GM21390 (cell line): ENCODE data around the gene PHTF1.
"Not testable (repeated sequence)": the region's sequence is repeated elsewhere in the genome, so short reads cannot be mapped to it uniquely, and the experiment has no call there.

Experiments used
- ATAC-seq: cut with Tn5 transposase; IDR thresholded peaks from one replicate; pipeline ENCODE4 v1.9.1; 2021; ENCODE audit not compliant: unreplicated experiment

The PHTF1 gene

DNA sequence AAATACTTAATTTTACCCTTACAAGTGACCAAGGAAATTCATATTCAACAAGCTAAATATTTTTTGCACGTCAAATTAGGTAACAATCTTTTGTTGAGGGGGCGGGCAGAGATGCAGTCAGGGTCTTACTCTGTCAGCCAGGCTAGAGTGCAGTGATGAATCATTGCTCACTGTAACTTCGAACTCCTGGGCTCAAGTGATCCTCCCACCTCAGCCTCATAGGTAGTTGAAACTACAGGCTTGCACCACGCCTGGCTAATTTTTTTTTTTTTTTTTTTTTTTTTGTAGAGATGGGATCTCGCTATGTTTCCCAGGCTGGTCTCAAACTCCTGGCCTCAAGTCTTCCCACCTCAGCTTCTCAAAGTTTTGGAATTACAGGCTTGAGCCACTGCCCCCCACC, 26.5 kb downstream of the PHTF1 start:
- no peak for ATAC-seq

DNA sequence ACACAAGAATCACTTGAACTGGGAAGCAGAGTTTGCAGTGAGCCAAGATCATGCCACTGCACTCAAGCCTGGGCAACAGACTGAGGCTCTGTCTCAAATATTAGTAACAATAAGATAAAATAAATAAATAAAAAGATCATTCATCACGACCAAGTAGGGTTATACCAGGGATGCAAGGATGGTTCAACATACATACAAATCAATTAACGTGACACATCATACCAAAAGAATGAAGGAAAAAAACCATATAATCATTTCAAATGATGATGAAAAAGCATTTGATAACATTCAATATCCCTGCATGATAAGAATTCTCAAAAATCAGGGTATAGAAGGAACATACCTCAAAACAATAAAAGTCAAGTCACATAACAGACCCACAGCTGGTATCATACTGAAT, 38.3 kb downstream of the PHTF1 start:
- no peak for ATAC-seq

DNA sequence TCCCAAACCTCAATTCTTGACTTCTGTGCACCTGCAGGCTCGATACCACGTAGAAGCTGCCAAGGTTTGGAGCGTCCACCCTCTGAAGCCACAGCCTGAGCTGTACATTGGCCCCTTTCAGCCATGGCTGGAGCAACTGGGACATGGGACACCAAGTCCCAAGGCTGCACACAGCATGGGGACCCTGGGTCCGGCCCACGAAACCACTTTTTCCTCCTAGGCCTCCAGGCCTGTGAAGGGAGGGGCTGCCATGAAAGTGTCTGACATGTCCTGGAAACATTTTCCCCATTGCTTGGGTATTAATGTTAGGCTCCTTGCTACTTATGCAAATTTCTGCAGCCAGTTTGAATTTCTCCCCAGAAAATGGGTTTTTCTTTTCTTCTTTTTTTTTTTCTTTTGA, 40.7 kb downstream of the PHTF1 start:
- ATAC-seq, result not testable (repeated sequence)

DNA sequence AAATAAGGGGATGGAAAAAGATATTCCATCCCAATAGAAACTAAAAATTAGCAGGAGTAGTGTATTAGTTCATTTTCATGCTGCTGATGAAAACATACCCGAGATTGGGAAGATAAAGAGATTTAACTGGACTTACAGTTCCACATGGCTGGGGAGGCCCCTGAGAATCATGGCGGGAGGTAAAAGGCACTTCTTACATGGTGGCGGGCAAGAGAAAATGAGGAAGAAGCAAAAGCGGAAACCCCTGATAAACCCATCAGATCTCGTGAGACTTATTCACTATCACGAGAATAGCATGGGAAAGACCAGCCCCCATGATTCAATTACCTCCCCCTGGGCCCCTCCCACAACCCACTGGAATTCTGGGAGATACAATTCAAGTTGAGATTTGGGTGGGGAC, 41.8 kb downstream of the PHTF1 start:
- ATAC-seq, result not testable (repeated sequence)

DNA sequence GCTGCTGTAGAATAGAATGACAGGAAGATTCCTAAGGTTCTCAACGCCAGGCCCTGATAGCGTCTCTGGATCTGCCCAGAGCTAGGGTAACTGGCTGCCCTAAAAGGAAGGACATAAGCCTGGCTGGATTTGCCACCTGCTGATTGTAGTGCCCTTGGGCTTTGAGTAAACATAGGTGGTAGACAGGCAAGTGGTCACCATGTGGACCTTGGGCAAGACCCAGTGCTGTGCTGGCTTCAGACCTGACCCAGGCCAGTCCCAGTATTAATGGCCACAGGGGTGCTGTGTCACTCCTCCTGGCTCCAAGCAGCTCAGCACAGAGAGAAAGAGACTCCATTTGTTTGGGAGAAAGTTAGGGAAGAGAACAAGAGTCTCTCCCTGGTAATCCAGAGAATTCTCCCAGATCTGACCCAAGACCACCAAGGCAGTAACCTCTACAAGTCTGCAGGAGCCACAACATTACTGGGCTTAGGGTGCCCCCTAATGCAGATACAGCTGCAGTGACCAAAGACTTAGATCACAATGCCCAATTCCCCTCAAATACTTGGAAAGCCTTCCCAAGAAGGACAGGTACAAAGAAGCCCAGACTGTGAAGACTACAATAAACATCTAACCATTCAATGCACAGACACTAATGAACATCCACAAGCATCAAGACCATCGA, 44.5 kb downstream of the PHTF1 start:
- no peak for ATAC-seq

DNA sequence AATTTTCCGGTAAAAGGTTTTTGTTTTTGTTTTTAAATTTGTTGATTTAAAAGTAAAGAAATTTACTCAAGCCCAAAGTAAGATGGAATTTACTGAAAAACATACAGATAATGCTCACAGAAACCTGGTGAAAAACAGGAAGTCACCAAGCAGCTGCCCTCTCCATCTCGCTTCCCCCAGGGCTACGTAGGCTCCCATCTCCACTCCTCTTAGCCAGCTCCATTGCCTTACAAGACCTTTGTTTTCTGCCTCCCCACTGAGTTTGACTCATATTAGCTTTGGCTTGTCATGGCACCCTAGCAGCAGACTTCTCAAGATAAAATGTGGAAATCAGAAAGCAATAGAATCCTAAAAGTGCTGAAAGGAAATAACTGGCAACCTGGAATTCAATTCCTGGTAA, 57.9 kb downstream of the PHTF1 start:
- no peak for ATAC-seq

DNA sequence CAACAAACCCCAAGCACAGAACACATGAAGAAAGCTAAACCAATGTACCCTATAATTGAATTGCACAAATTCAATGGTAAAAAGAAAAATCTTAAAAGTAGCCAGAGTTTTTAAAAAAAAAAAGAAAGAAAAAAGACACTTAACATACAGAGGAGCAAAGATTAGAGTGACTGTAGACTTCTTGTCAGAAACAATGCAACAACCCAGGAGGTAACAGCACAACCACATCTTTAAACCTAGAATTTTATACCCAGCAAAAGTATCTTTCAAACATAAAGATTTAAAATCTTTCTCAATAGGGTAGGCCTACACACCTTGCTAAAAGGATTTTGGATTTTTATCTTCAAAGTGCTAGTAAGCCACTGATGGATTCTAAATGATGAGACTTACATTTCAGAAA, 64.4 kb downstream of the PHTF1 start:
- no peak for ATAC-seq

DNA sequence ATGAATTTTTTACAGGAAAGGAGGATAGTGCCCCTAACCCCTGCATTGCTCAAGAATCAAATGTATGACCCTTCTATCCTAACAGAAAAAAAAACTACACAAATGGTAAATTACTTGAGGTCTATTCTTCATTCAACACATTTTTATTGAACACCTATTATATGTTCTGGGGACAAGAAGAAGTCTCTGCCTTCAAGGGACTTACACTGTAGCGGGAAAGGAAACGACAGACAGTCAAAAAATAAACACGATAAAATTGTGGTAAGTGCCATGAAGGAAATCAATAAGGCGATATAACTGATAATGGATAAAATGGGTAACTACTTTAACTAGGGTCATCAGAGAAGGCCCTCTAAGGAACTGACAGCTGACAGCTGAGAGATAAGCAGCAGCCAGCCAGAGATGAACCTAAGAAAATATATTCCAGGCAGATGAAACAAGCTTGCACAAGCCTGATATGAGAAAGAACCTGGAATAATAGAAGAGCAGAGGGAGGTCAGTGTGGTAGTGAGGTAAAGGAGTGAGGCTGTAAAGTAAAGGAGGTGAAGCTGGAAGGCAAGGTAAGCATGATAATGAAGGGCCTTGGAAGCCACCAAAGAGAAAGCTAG, 66.4 kb downstream of the PHTF1 start:
- no peak for ATAC-seq

DNA sequence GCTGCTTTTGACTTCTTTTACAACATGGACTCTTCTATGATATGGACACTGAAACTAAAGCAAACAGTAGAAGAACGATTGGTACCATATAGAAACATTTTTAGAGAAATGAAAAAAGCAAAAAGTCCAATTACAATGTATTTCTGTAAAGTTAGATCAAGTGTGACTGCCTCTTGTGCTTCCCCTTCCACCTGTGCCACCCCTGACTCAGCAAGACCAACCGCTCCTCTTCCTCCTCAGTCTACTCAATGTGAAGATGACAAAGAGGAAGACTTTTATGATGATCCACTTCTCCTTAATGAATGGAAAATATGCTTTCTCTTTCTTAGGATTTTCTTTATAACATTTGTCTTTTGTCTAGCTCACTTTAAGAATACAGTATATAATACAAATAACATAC, 66.9 kb downstream of the PHTF1 start:
- no peak for ATAC-seq

DNA sequence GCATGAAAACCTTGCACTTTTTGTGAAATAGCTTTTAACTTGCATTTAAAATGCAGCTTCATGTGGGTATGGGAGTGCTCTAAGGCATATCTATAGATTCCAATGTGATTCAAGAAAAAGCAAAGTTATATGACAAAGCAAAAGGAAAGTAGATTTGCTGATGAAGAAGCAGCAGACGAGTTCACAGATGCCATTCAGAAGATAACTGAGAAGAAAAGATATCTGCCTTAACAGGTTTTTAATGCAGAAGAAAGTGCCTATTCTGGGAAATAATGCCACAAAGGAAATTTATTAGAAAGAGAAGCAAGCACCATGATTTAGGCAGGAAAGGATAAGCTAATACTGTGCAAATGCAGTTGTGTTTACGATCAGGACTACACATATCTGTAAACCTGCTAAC, 68.1 kb downstream of the PHTF1 start:
- ATAC-seq, result no peak

DNA sequence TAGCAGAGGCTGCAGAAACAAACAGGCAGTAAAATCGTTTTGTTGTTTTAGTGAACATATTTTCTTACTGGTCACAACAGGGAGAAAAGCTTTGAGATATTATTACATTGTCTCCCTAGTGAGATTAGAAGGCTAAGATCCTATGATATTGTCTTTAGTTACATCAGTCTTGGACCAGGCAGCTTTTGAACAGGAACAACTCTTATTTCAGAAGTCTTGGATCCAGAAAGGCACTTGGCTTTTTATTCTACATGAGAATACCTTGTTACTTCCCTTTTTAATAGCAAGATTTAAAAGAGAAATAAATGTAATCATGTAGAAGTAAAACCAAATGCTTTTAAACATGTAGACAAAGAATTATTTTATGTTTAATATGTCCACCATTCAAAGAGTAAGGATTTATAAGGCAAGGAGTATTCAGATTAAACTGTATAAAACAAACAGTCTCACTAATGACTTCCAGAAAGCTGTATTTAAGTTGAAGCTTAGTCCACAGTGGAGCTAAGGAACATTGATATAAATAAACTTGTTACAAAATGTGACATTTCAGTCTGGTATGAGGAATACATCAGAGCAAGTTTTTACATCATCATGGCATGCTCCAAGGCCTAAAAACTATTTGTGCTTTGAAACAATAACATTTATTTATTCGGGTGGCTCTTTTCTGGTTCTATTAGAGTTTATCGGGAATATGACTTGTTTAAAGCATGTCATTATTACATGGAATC, 72.2 kb downstream of the PHTF1 start:
- no peak for ATAC-seq

DNA sequence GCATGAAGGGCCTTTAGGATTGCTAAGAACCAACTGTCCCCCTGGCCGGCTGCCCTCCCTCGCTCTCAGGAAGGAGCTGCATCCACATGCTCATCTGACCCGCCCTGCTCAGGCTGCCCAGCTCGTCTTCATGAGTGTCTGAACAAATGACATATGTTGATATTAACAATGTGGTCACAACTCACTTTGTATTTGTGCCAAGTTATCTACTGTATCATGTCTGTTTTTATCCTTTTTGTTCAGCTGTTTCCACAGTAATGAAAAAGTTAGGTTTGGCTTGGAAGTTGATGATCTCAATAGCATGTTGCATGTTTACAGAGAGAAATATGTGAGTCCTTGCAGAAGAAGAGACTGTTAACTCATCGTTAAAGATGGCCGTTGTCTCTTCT, 75.1 kb downstream of the PHTF1 start:
- no peak for ATAC-seq

DNA sequence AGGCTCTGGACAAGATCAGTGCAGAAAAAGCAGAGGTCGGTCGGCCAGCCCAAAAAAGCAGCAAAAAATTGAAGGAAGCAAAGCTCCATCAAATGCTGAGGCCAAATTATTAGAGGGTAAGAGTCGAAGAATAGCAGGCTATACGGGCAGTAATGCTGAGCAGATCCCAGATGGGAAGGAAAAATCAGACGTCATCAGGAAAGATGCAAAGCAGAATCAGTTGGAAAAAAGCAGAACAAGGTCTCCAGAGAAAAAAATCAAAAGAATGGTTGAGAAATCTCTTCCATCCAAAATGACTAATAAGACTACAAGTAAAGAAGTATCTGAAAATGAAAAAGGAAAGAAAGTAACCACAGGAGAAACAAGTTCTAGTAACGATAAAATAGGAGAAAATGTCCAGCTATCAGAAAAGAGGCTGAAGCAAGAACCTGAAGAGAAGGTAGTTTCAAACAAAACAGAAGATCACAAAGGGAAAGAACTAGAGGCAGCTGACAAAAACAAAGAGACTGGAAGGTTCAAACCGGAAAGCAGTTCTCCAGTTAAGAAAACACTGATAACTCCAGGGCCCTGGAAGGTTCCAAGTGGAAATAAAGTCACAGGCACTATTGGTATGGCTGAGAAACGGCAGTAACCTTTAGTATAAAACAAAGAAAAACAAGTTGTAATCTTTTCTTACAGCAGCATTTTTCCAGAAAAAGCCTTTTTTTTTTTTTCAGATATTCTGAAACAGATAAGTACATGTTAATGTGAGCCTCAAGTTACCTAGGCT, 75.7 kb downstream of the PHTF1 start:
- no peak for ATAC-seq

DNA sequence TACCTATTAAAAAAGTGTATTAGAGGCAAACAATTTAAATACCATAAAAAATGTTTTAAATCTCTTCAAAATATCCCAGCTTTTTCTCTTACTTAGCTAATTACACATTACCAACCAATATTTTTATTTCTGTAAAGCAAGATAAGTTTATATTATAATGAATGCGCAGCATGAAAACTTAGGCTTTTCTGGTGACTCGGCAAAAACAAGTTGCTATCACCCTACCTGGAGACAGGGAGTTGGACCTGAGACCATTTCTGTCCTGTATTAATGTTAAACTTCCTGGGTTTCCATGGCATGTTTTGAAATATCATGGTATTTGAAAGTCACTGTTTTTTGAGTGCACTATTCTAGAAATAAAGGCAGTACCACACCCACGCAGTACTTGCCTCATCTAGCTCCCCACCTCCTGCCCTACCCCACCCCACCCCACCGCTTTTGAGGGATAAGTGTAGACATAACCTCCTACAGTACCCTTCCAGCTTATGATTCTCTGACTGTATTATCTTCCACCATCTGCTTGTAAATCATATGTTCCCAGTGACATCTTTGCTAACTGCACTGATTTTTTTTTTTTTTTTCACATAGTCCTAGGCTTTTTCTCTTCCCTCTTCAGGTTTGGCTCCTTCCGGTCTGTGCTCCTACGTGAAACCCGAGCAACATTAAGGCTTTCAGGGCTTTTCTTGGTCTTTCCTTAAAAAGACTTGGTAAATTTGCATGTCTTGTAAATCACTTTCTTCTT, 77.5 kb downstream of the PHTF1 start:
- ATAC-seq, result no peak

DNA sequence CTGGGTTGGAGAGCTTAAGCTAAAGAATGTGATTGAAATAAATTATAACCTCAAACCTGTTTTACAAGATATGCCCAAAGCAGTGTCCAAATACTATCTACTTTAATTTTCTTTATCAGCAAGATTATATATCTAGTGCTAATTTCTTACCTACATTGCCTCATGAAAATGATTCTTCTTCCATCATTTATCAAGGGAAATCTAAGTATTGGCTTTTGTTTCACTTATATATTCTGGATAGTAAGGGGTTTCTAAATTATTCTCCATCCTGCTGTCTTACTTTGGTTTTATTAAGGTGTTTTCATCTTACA, 81.2 kb downstream of the PHTF1 start:
- ATAC-seq, result no peak

DNA sequence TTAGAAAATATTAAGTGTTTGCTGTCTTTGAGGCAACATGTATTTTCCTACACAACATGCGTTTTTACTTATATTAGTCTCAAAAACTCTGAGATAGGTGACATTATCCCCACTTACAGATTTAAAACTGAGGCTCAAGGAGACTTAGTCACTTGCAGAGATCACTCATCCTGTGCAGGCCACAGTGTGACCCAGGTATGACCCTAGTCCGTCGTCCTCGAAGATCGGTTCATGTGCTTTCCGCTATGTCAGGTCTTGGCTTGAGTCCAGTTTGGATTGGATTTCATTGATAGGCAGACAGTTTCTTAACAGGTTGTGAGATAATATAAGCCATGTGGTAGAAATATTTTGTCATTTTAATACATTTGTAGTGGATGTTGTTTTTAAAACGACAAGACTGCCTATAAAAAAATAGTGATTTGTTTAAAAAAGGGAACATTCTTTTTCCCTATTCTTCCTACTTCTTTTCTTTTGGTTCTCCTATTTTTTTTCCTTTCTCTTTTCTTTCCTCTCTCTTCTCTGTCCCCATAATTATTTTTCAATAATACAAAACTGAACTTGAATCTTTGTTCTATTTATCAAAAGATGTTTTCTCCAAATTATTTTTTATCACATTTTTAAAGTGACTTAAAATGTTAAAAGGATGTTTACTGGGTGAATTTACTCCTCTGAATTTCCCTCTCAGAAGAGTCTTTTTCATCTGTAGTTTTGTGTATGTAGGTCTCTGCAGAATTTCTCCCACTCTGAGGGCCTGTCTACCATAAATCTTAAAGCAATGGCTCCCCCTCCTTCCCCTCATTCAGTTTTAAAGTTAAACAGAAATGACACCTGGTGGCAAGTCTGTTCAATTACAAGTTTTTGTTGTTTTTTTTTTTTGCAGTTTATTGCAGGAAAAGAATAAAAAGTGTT, 81.8 kb downstream of the PHTF1 start:
- no peak for ATAC-seq

DNA sequence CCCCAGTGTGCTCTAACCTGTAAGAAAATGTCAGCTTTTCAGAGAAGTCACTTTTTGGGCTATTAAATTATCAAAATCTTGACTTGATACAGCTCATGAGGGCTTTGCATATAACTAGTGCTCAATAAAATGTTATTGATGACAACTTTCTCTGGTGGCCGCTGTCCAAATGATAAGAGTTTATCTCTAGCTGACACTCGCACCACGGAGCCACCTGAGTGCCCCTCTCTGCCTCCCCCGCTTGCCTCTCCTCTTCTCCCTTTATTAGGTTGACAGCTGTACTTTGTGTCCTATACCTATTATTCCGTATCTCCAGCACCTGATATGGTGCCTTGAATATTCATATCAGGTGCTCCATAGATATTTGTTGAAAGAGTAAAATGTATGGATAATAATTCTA, 82.8 kb downstream of the PHTF1 start:
- ATAC-seq, result no peak

DNA sequence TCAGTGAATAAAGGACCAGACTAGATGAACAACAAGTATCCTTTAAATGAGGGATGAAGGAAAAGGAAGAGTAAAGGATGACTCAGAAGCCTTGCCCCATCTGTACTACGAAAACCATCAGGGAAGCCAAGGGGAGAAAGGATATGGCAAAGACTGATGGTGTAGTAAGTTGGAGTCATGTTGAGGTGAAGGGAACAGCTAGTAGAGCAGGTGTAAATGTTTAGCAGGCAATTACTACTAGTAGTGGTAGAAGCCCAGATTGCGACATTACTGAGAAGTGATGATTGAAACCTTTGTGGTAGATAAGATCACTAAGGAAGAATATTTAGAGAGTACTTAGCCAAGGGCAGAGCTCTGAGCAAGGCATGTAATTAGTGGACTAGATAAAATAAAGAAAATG, 84.0 kb downstream of the PHTF1 start:
- no peak for ATAC-seq

DNA sequence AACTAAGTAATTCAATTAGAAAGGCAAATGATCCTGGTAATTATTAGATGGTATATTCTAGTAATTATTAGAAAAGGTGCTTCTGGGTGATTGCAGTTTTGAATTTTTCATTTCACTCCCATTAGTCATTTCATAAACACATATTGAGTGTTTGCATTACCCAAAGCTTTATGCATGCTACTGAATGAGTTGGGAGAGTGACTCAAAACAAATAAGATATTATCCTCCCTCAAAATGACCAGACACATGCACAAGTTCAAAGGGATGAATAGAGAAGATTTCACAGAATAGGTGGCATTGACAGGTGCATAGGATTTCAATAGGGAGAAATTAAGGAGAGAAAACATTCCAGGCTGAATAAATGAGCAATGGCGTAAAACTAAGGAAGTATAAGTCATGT, 84.7 kb downstream of the PHTF1 start:
- no peak for ATAC-seq

DNA sequence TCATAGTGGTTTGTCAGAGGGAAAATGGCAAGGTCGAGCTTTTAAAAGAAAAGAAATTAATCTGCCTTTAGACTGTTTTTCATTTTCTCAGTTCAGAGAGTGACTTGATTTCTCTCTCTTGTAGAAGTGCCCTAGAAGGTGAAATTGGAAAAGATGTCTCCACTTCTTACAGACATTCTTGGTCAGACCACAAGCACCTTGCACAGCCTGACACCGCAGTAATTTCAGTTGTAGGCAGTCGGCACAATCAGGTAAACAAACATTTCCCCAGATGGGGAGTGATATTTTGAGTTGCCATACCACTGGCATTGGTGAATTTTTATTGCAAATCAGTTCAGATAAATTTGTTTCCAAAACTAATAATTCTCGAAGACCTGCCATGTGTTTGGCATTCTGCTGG, 86.8 kb downstream of the PHTF1 start:
- no peak for ATAC-seq
